ENCODE data around the gene HLF. TPM values are rescaled to one million over a fixed set of nuclear protein-coding genes. Genes with fewer than 3 reads are reported as not detected.

Gene HLF
- total and polyA plus RNA-seq, 10 of the 15 experiments (the other 5 are each of a cell fraction or from before 2014, with no cell fraction given): 0.01 to 0.33 (median 0.20) TPM; not detected in 3

GRCh38 chr17:55269894-55270293 is 5.1 kb downstream of the HLF start:
- RAD21 ChIA-PET (ENCODE audit: unreplicated experiment): no interaction called here

More at GRCh38 chr17:55269894-55270293, 5.1 kb downstream of the HLF start:
- no peak for FAIRE-seq
- ChIA-PET SMC1A (ENCODE audit: uncharacterized antibody, unreplicated experiment) (no interaction called here), POLR2A (no interaction called here), CTCF (interaction anchor here (1.3 kb wide), 1 partner anchor 277 kb away, joined by 3 read pairs; no protein-coding TSS in a partner anchor)
- TF ChIP-seq CREB1 (IDR thresholded peaks at IDR 0.05; ENCODE audit: low read depth): no peak
- no peak for TF ChIP-seq EZH2 (IDR thresholded peaks at IDR 0.05; ENCODE audit: borderline replicate concordance, control insufficient read depth, low read depth, low read length)
- TF ChIP-seq PAX8 (IDR thresholded peaks at IDR 0.05): no peak
- no peak for TF ChIP-seq ZSCAN29 (IDR thresholded peaks at IDR 0.05)
- TF ChIP-seq PBX3 (IDR thresholded peaks at IDR 0.05; ENCODE audit: insufficient replicate concordance, low read depth, low read length): no peak
- TF ChIP-seq HDGF (IDR thresholded peaks at IDR 0.05): no peak
- TF ChIP-seq IKZF2 (IDR thresholded peaks at IDR 0.05): no peak
- no peak for TF ChIP-seq NFYA (IDR thresholded peaks at IDR 0.05; ENCODE audit: borderline replicate concordance, low read depth, low read length)
- no peak for TF ChIP-seq NR2F1 (conservative IDR thresholded peaks at IDR 0.05)
- TF ChIP-seq PRDM15 (CRISPR knock-in tag; IDR thresholded peaks at IDR 0.05): no peak
- TF ChIP-seq KDM1A (IDR thresholded peaks at IDR 0.05; ENCODE audit: borderline replicate concordance): no peak
- TF ChIP-seq RCOR1 (conservative IDR thresholded peaks at IDR 0.05; ENCODE audit: low read depth, low read length): no peak
- ATAC-seq: no peak
- no TSS peak for BruUV-seq (replicated peaks)
- in situ Hi-C loops (cut with MboI) (no loop called here), intact Hi-C loops (cut with micrococcal nuclease; ENCODE audit: unreplicated experiment) (no loop called here)
- H4K20me1 ChIP-seq (ENCODE audit: control insufficient read depth, insufficient read depth): no peaks in the 10 kb centered on the region
- no peak overlapping the region for H3K4me2 ChIP-seq (ENCODE audit: control insufficient read depth, insufficient read depth)
- H3K27ac ChIP-seq (ENCODE audit: control insufficient read depth, insufficient read depth): no peak overlapping the region
- no peak overlapping the region for H2AFZ ChIP-seq (ENCODE audit: control insufficient read depth, low read depth, low read length)
- no peaks in the 10 kb centered on the region for H3K4me1 ChIP-seq (ENCODE audit: control insufficient read depth, insufficient read depth, low read length)
- H3K36me3 ChIP-seq (ENCODE audit: control insufficient read depth in 2 of 2, insufficient read depth in 2 of 2, low read length in 1 of 2): no peaks in the 10 kb centered on the region
- peaks cover 6 to 9% of the 10 kb centered on the region in 2 experiments; a peak in 3 of 4 replicates for H3K27me3 ChIP-seq (replicated peaks in 1 of 2; ENCODE audit: control insufficient read depth in 2 of 2, insufficient read depth in 2 of 2, low read length in 1 of 2)
- no peaks in the 10 kb centered on the region for H3K79me2 ChIP-seq (ENCODE audit: control insufficient read depth, insufficient read depth, low read length)
- no peak overlapping the region for H3K9ac ChIP-seq (ENCODE audit: control insufficient read depth, insufficient read depth, low read length)
- no peaks in the 10 kb centered on the region for H3K9me3 ChIP-seq (replicated peaks; ENCODE audit: control insufficient read depth, insufficient read depth, low read length)
- DNase-seq (ENCODE audit: low read depth, low spot score): no peak
- H3K4me3 ChIP-seq: no peak overlapping the region

Measured in GM12878 (cell line).